Natural killer cell (primary cell): Measurements from ENCODE around the gene ZDHHC11. TPM values are rescaled to one million over a fixed set of nuclear protein-coding genes. Genes with fewer than 3 reads are reported as not detected.

Experiments
- ATAC-seq, 3 donors: fragments of 150-1000 bp in 2 of 3; fragments of 200-7000 bp in 1 of 3; cut with Tn5 transposase; 1 replicate in 1 of 3; 2 replicates in 2 of 3; pipeline ENCODE4 v1.10.0; 2021; ENCODE audit warnings: mild to moderate bottlenecking in 2 of 3, moderate library complexity in 2 of 3
- DNase-seq, 2 donors: peaks; one replicate each; pipeline versions ENCODE4 v3.0.0 to v3.0.0-alpha.2; 2013 to 2021; ENCODE audit warnings: mixed read lengths in 1 of 2
- H3K27ac ChIP-seq: one replicate; pipeline ENCODE4 v1.5.1; 2013; ENCODE audit warnings: mild to moderate bottlenecking, low read length
- H3K27me3 ChIP-seq: one replicate; pipeline ENCODE4 v1.6.1; 2013; ENCODE audit warnings: low read length; ENCODE audit not compliant: control insufficient read depth, insufficient read depth
- H3K36me3 ChIP-seq: one replicate; pipeline ENCODE4 v1.6.1; 2013; ENCODE audit warnings: low read length; ENCODE audit not compliant: control insufficient read depth, insufficient read depth
- H3K4me1 ChIP-seq: one replicate; pipeline ENCODE4 v1.6.1; 2013; ENCODE audit warnings: low read length; ENCODE audit not compliant: control insufficient read depth, insufficient read depth
- H3K4me3 ChIP-seq: one replicate; pipeline ENCODE4 v1.5.1; 2013; ENCODE audit warnings: low read length
- H3K9me3 ChIP-seq: one replicate; pipeline ENCODE4 v1.6.1; 2013; ENCODE audit warnings: low read length; ENCODE audit not compliant: control insufficient read depth, insufficient read depth
- H3K27ac Mint-ChIP-seq, 2 donors: one replicate each; pipeline ENCODE4 v1.8.0; 2022; ENCODE audit warnings: mild to moderate bottlenecking in 2 of 2, mixed read lengths in 2 of 2, moderate library complexity in 1 of 2
- H3K27me3 Mint-ChIP-seq, 2 donors: one replicate each; pipeline ENCODE4 v1.8.0; 2022; ENCODE audit warnings: low read depth in 2 of 2, mixed read lengths in 2 of 2
- H3K36me3 Mint-ChIP-seq: one replicate; pipeline ENCODE4 v1.8.0; 2022; ENCODE audit warnings: mixed read lengths
- H3K4me1 Mint-ChIP-seq, 2 donors: one replicate each; pipeline ENCODE4 v1.8.0; 2022; ENCODE audit warnings: mixed read lengths in 2 of 2
- H3K4me3 Mint-ChIP-seq: one replicate; pipeline ENCODE4 v1.8.0; 2022; ENCODE audit warnings: mild to moderate bottlenecking, moderate library complexity, mixed read lengths
- H3K9me3 Mint-ChIP-seq, 2 donors: one replicate each; pipeline ENCODE4 v1.8.0; 2022; ENCODE audit warnings: mixed read lengths in 2 of 2
- WGBS: methylation state at CpG from one replicate; pipeline ENCODE4 v1.1.7; 2013; ENCODE audit warnings: missing lambda C conversion rate; ENCODE audit not compliant: insufficient coverage; 5-methylcytosine and 5-hydroxymethylcytosine counted together
- intact Hi-C: fragments of 100-400 bp; cut with micrococcal nuclease; formaldehyde crosslinking; loops from one replicate; pipeline ENCODE4 v1.14.2; 2022
- total RNA-seq, 4 donors: library from RNA; stranded (reverse); fragments of 120-200 nt in 1 of 4; gene quantifications; one replicate each; pipeline versions ENCODE4 v1.2.3 to v1.2.4, GENCODE V29; 2013 to 2022
- TF ChIP-seq, protein P1 (sequence below): fragments of 200-600 bp; IDR thresholded peaks from one replicate; pipeline ENCODE4 v1.8.0; 2022; ENCODE audit warnings: antibody characterized with exemption

The ZDHHC11 gene
- total RNA-seq, 3 donors from 2014 or later (not counting 1 experiment from before 2014, with no cell fraction given) = 2.2 to 7.0 (median 5.0) TPM

DNA sequence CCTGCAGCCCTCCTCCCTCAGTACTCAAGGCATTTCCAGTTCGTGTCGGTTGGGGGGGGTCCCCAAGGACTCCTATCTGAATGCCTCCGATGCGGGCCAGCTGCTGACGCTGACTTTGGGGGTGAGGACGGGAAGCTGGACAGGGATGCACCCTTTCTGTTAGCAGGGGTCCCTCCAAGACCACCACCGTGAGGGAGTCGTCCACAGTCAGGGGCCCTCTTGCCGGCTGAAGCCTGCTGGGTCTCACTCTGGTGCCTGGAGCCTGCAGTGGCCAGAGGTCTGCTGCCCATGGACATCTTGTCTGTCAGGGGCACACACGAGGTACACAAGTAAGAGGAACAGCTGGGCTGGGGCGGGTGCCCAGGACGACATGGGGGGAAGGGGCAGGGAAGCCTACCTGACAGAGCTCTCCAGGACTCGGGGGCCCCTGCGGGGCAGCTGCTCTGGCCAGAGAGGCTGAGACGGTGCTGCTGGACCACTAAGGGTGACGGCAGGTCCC lies 9.1 kb upstream of the ZDHHC11 start:
- no peak overlapping the region for H3K4me3 ChIP-seq
- peaks cover 0 to 13% of the 10 kb centered on the region in 2 donors for H3K4me1 Mint-ChIP-seq
- no peak overlapping the region for H3K27ac Mint-ChIP-seq
- no peak overlapping the region for H3K27ac ChIP-seq
- intact Hi-C loops = no loop called here
- H3K27me3 Mint-ChIP-seq = no peaks in the 10 kb centered on the region
- H3K4me1 ChIP-seq = peaks cover 14% of the 10 kb centered on the region
- no peak for DNase-seq
- H3K9me3 ChIP-seq = no peaks in the 10 kb centered on the region
- no peaks in the 10 kb centered on the region for H3K9me3 Mint-ChIP-seq
- no peaks in the 10 kb centered on the region for H3K36me3 Mint-ChIP-seq
- no peak for ATAC-seq
- TF ChIP-seq, protein P1, sequence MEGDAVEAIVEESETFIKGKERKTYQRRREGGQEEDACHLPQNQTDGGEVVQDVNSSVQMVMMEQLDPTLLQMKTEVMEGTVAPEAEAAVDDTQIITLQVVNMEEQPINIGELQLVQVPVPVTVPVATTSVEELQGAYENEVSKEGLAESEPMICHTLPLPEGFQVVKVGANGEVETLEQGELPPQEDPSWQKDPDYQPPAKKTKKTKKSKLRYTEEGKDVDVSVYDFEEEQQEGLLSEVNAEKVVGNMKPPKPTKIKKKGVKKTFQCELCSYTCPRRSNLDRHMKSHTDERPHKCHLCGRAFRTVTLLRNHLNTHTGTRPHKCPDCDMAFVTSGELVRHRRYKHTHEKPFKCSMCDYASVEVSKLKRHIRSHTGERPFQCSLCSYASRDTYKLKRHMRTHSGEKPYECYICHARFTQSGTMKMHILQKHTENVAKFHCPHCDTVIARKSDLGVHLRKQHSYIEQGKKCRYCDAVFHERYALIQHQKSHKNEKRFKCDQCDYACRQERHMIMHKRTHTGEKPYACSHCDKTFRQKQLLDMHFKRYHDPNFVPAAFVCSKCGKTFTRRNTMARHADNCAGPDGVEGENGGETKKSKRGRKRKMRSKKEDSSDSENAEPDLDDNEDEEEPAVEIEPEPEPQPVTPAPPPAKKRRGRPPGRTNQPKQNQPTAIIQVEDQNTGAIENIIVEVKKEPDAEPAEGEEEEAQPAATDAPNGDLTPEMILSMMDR = no peak
- peaks cover 20% of the 10 kb centered on the region for H3K36me3 ChIP-seq
- no peak overlapping the region for H3K4me3 Mint-ChIP-seq
- WGBS = 92% methylated on average over 16 of the region's 16 CpGs
- no peaks in the 10 kb centered on the region for H3K27me3 ChIP-seq

DNA sequence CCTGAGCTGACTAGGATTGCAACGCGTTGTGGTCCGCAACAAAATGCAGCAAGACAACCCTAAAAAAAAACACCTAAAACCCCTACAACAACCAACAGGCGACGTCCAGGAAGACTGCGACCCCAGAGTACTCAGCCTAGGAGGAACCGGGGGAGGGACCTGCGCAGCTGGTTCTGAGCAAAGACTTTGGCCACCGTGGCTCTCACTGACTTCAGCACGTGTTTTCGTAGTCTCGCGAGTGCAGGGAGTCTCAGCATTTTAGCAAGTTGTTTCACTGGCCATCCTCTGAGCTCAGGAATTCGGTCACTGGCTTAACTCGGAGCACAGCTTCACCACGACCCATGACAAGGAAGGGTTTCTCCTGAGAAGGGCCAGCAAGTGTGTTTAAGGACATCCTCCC lies 8.6 kb upstream of the ZDHHC11 start:
- DNase-seq (no peak), ATAC-seq (no peak)
- no peak overlapping the region for H3K4me3 Mint-ChIP-seq
- WGBS = 94% methylated on average over 16 of the region's 16 CpGs
- H3K27me3 ChIP-seq = no peaks in the 10 kb centered on the region
- TF ChIP-seq, protein P1 = no peak
- H3K27ac Mint-ChIP-seq = no peak overlapping the region
- intact Hi-C loops = no loop called here
- H3K4me1 Mint-ChIP-seq = peaks cover 0 to 13% of the 10 kb centered on the region in 2 donors
- no peaks in the 10 kb centered on the region for H3K36me3 Mint-ChIP-seq
- peaks cover 15% of the 10 kb centered on the region for H3K36me3 ChIP-seq
- H3K4me3 ChIP-seq = no peak overlapping the region
- no peaks in the 10 kb centered on the region for H3K27me3 Mint-ChIP-seq
- peaks cover 14% of the 10 kb centered on the region for H3K4me1 ChIP-seq
- H3K9me3 Mint-ChIP-seq = no peaks in the 10 kb centered on the region
- H3K9me3 ChIP-seq = no peaks in the 10 kb centered on the region
- H3K27ac ChIP-seq = no peak overlapping the region

DNA sequence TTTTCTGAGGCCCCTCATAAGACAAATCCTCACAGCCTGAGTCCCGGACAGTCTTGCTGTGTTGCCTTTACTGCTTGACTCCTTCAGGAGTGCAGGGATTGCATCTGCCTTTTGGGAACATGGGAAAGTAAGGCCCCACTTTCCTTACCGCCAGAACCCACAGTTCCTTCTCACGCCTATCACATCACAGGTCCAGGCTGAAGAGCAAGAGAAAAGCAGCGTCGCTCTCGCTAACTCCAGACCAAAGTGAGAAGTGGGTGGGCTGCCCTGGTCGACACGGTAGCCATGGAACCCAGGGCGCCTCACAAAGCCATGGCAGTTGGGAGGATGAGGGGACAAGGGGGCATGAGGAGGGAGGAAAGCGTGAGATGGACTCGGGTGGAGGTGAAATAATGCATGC lies 7.9 kb upstream of the ZDHHC11 start:
- 87% methylated on average over 11 of the region's 11 CpGs for WGBS
- TF ChIP-seq, protein P1 = no peak
- H3K4me3 ChIP-seq = no peak overlapping the region
- intact Hi-C loops = no loop called here
- no peak for DNase-seq
- Mint-ChIP-seq H3K4me1 (peaks cover 0 to 13% of the 10 kb centered on the region in 2 donors), H3K36me3 (no peaks in the 10 kb centered on the region), H3K27ac (peak overlapping the region in 1 of 2 donors; percentile 60), H3K27me3 (no peaks in the 10 kb centered on the region), H3K9me3 (no peaks in the 10 kb centered on the region), H3K4me3 (no peak overlapping the region)
- no peak for ATAC-seq
- H3K27ac ChIP-seq = no peak overlapping the region
- no peaks in the 10 kb centered on the region for H3K27me3 ChIP-seq
- peaks cover 14% of the 10 kb centered on the region for H3K4me1 ChIP-seq
- H3K36me3 ChIP-seq = peaks cover 10% of the 10 kb centered on the region
- no peaks in the 10 kb centered on the region for H3K9me3 ChIP-seq
